ENCODE results near the gene TAX1BP1. TPM values are rescaled to one million over a fixed set of nuclear protein-coding genes. Genes with fewer than 3 reads are reported as not detected.

TAX1BP1 gene
- total and polyA plus RNA-seq, 2 of the 13 experiments (the other 11 are each of a cell fraction or from before 2014, with no cell fraction given) = 95.2 to 98.9 TPM

- TF ChIP-seq ZNF850 (CRISPR knock-in tag; conservative IDR thresholded peaks at IDR 0.05) (no peak), ZNF839 (CRISPR knock-in tag; IDR thresholded peaks at IDR 0.05; ENCODE audit: borderline replicate concordance) (no peak), EED (CRISPR knock-in tag; IDR thresholded peaks at IDR 0.05) (no peak), ZNF44 (CRISPR knock-in tag; IDR thresholded peaks at IDR 0.05) (no peak), JUN (CRISPR knock-in tag; IDR thresholded peaks at IDR 0.05) (no peak), HNF4G (IDR thresholded peaks at IDR 0.05; ENCODE audit: borderline replicate concordance, low read depth, low read length) (peak; percentile 67), HNF4G (CRISPR knock-in tag; IDR thresholded peaks at IDR 0.05; ENCODE audit: borderline replicate concordance, low read depth) (no peak), TOE1 (CRISPR knock-in tag; IDR thresholded peaks at IDR 0.05) (no peak), CEBPG (CRISPR knock-in tag; IDR thresholded peaks at IDR 0.05) (peak; percentile 66; the same call in 1 of the 2 replicates), ZNF577 (CRISPR knock-in tag; IDR thresholded peaks at IDR 0.05; ENCODE audit: borderline replicate concordance, low read depth) (no peak), SIN3A (IDR thresholded peaks at IDR 0.05; ENCODE audit: borderline replicate concordance, low read depth, low read length) (no peak), ISL2 (CRISPR knock-in tag; IDR thresholded peaks at IDR 0.05) (peak; percentile 60; the same call in 1 of the 2 replicates), FOXA1 (IDR thresholded peaks at IDR 0.05) (no peak), FOXA1 (CRISPR knock-in tag; IDR thresholded peaks at IDR 0.05) (peak; percentile 51; the same call in 1 of the 2 replicates), ZNF564 (CRISPR knock-in tag; IDR thresholded peaks at IDR 0.05) (no peak), LRRFIP1 (CRISPR knock-in tag; conservative IDR thresholded peaks at IDR 0.05) (no peak)
- TF ChIP-seq, protein P1, sequence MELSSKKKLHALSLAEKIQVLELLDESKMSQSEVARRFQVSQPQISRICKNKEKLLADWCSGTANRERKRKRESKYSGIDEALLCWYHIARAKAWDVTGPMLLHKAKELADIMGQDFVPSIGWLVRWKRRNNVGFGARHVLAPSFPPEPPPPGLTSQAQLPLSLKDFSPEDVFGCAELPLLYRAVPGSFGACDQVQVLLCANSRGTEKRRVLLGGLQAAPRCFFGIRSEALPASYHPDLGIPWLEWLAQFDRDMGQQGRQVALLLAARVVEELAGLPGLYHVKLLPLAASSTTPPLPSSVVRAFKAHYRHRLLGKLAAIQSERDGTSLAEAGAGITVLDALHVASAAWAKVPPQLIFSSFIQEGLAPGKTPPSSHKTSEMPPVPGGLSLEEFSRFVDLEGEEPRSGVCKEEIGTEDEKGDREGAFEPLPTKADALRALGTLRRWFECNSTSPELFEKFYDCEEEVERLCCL (CRISPR knock-in tag; IDR thresholded peaks at IDR 0.05; ENCODE audit: borderline replicate concordance) = no peak
- TF ChIP-seq, protein P2, sequence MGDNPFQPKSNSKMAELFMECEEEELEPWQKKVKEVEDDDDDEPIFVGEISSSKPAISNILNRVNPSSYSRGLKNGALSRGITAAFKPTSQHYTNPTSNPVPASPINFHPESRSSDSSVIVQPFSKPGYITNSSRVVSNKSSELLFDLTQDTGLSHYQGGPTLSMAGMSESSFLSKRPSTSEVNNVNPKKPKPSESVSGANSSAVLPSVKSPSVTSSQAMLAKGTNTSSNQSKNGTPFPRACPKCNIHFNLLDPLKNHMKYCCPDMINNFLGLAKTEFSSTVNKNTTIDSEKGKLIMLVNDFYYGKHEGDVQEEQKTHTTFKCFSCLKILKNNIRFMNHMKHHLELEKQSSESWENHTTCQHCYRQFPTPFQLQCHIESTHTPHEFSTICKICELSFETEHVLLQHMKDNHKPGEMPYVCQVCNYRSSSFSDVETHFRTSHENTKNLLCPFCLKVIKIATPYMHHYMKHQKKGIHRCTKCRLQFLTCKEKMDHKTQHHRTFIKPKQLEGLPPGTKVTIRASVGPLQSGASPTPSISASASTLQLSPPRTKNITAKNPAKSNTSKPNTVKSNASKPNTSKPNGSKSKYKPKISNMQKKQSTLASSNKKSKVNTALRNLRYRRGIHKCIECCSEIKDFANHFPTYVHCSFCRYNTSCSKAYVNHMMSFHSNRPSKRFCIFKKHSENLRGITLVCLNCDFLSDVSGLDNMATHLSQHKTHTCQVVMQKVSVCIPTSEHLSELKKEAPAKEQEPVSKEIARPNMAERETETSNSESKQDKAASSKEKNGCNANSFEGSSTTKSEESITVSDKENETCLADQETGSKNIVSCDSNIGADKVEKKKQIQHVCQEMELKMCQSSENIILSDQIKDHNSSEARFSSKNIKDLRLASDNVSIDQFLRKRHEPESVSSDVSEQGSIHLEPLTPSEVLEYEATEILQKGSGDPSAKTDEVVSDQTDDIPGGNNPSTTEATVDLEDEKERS (CRISPR knock-in tag; IDR thresholded peaks at IDR 0.05) = no peak
These were observed 4.8 kb upstream of the TAX1BP1 start (continued) for GRCh38 chr7:27735165-27735564.
